Germinal center (tissue), 1 donor: ENCODE measurements around the gene UGT2B11.
"Not testable (repeated sequence)": the region's sequence is repeated elsewhere in the genome, so short reads cannot be mapped to it uniquely, and the experiment has no call there.

ENCODE experiments used
- DNase-seq: peaks from one replicate; pipeline ENCODE4 v3.0.0; 2012; ENCODE audit warnings: mixed read lengths, low spot score

UGT2B11 gene

GRCh38 chr4:69169171-69169570 is 45.4 kb downstream of the UGT2B11 start:
- not testable (repeated sequence) for DNase-seq

GRCh38 chr4:69167300-69167699 is 47.2 kb downstream of the UGT2B11 start:
- DNase-seq = no peak

GRCh38 chr4:69166376-69166775 is 48.2 kb downstream of the UGT2B11 start:
- not testable (repeated sequence) for DNase-seq

GRCh38 chr4:69165707-69166106 is 48.8 kb downstream of the UGT2B11 start:
- DNase-seq = not testable (repeated sequence)

- no peak for DNase-seq
Measured at GRCh38 chr4:69156913-69157312, 57.6 kb downstream of the UGT2B11 start.

GRCh38 chr4:69154021-69154420 is 60.5 kb downstream of the UGT2B11 start:
- DNase-seq = no peak
